HG02759 (cell line): Measurements from ENCODE around the gene PPT1.
A peak's percentile ranks its signal among the peaks of the same experiment; 100 is the strongest.
"Not testable (repeated sequence)": the region's sequence is repeated elsewhere in the genome, so short reads cannot be mapped to it uniquely, and the experiment has no call there.

Experiments used
- ATAC-seq: cut with Tn5 transposase; IDR thresholded peaks from one replicate; pipeline ENCODE4 v1.9.1; 2021; ENCODE audit warnings: mild to moderate bottlenecking, moderate library complexity; ENCODE audit not compliant: unreplicated experiment

PPT1 gene

GRCh38 chr1:40092706-40093639, 4.1 kb downstream of the PPT1 start:
- no peak for ATAC-seq

- ATAC-seq = no peak
Observed at GRCh38 chr1:40092241-40092640, 4.8 kb downstream of the PPT1 start.

GRCh38 chr1:40090652-40091355, 6.2 kb downstream of the PPT1 start:
- ATAC-seq = no peak

GRCh38 chr1:40084750-40085149, 12.3 kb downstream of the PPT1 start:
- not testable (repeated sequence) for ATAC-seq

- no peak for ATAC-seq
Observed at GRCh38 chr1:40081871-40082270, 15.2 kb downstream of the PPT1 start.

GRCh38 chr1:40079774-40080400, 17.2 kb downstream of the PPT1 start:
- no peak for ATAC-seq

- ATAC-seq = no peak
Observed at GRCh38 chr1:40078512-40079333, 18.3 kb downstream of the PPT1 start.

- ATAC-seq = no peak
Observed at GRCh38 chr1:40076895-40077312, 20.1 kb downstream of the PPT1 start.

GRCh38 chr1:40075266-40075665, 21.8 kb downstream of the PPT1 start:
- no peak for ATAC-seq

- no peak for ATAC-seq
Observed at GRCh38 chr1:40073062-40073461, 24.0 kb downstream of the PPT1 start.

- no peak for ATAC-seq
Observed at GRCh38 chr1:40072142-40072541, 24.9 kb downstream of the PPT1 start.

GRCh38 chr1:40067851-40068250, 29.2 kb downstream of the PPT1 start:
- no peak for ATAC-seq

GRCh38 chr1:40067023-40067422, 30.0 kb downstream of the PPT1 start:
- no peak for ATAC-seq

- peak; percentile 81 for ATAC-seq
Observed at GRCh38 chr1:40064797-40065499, 32.1 kb downstream of the PPT1 start.

- no peak for ATAC-seq
Observed at GRCh38 chr1:40059960-40060750, 36.9 kb downstream of the PPT1 start.

- ATAC-seq = peak; percentile 61
Observed at GRCh38 chr1:40059338-40059959, 37.6 kb downstream of the PPT1 start.

- ATAC-seq = no peak
Observed at GRCh38 chr1:40058453-40059337, 38.4 kb downstream of the PPT1 start.

GRCh38 chr1:40058097-40058452, 39.0 kb downstream of the PPT1 start:
- no peak for ATAC-seq
